ENCODE results near the gene GLOD5. TPM values are rescaled to one million over a fixed set of nuclear protein-coding genes. Genes with fewer than 3 reads are reported as not detected.

The GLOD5 gene
- total RNA-seq, 1 donor from 2014 or later, result not detected

DNA sequence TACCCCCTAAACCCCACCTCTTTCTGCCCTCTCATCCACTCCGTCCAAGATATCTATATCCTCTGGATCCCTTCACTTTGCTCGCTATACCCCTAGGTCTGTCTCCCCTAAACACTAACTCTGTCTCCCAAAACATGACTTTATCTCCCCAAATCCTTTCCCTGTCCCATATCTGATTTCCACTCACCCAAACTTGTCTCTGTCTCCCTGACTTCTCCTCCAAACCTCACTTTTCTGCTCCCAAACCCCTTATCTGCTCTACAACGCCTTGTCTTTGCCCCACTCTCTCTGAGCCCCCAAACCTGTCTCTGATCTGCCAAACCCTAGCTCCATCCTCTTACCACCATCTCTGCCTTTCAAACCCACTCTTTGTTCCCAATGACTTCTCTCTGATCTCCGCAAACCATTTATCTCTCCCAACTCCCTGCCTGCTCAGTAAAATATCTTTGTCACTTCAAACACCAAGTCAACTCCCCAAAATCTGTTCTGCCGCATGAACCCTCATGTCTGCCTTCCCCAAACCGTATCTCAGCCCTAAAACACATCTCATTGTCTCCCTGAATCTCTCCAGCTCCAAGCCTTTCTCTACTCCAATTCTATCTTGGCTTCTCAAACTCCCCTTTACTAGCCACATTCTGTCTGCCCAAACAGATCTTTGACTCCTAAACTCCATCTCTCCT lies 25.4 kb downstream of the GLOD5 start:
- H3K27me3 Mint-ChIP-seq (ENCODE audit: unreplicated experiment), result peaks cover 4% of the 10 kb centered on the region
- H3K4me1 Mint-ChIP-seq (ENCODE audit: unreplicated experiment), result no peaks in the 10 kb centered on the region
- H3K4me3 Mint-ChIP-seq (ENCODE audit: unreplicated experiment), result no peak overlapping the region
- no peak for DNase-seq (ENCODE audit: low spot score)
- no peak overlapping the region for H3K27ac Mint-ChIP-seq (ENCODE audit: unreplicated experiment)
- no peaks in the 10 kb centered on the region for H3K36me3 Mint-ChIP-seq (ENCODE audit: low read depth, unreplicated experiment)
- H3K9me3 Mint-ChIP-seq (ENCODE audit: unreplicated experiment), result no peaks in the 10 kb centered on the region
- TF ChIP-seq, protein P1, sequence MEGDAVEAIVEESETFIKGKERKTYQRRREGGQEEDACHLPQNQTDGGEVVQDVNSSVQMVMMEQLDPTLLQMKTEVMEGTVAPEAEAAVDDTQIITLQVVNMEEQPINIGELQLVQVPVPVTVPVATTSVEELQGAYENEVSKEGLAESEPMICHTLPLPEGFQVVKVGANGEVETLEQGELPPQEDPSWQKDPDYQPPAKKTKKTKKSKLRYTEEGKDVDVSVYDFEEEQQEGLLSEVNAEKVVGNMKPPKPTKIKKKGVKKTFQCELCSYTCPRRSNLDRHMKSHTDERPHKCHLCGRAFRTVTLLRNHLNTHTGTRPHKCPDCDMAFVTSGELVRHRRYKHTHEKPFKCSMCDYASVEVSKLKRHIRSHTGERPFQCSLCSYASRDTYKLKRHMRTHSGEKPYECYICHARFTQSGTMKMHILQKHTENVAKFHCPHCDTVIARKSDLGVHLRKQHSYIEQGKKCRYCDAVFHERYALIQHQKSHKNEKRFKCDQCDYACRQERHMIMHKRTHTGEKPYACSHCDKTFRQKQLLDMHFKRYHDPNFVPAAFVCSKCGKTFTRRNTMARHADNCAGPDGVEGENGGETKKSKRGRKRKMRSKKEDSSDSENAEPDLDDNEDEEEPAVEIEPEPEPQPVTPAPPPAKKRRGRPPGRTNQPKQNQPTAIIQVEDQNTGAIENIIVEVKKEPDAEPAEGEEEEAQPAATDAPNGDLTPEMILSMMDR (IDR thresholded peaks at IDR 0.05; ENCODE audit: unreplicated experiment), result no peak

DNA sequence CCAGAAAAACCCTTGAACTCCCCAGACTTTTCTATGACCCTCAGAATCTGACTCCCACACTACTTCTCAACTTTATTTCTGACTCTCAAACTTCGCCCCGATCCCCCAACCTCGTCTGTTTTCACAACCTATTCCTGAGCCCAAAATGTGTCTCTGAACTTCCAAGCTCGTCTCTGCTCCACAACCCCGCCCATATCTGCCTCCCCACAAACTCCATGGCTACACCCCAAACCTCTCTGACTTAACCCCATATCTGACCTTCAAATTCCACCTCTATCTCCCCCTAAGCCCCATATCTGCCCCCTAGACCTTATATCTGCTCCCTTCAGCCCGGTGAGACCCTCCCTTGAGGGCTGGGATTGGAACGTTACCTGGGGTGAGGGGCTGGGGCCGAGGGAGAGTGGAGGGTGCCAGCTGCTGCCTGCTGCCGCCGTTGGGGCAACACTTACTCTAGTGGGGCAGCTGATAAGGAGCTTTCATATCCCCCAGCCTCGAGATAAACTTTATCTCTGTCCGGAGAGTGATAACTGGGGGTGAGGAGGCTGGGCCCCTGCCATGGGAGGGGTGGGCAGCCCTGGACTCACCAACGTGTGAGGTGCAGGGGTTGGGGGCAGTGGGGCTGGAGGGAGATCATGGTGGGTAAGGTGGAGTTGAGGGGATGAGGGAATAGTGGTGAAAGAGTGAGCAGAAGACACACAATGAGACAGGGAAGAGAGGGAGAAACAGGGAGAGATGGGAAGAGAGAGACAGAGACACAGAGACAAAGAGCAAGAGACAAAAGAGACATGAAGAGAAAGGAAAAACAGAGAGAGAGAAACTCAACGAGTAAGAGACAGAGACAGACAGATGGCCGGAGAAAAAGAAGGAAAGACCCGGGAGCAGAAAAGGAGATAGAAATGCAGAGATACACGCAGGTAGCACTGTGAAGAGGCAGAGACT lies 26.2 kb downstream of the GLOD5 start:
- TF ChIP-seq, protein P1 (IDR thresholded peaks at IDR 0.05; ENCODE audit: unreplicated experiment), result no peak
- no peaks in the 10 kb centered on the region for H3K36me3 Mint-ChIP-seq (ENCODE audit: low read depth, unreplicated experiment)
- H3K9me3 Mint-ChIP-seq (ENCODE audit: unreplicated experiment), result no peaks in the 10 kb centered on the region
- peak overlapping the region; percentile 55 for H3K27ac Mint-ChIP-seq (ENCODE audit: unreplicated experiment)
- DNase-seq (ENCODE audit: low spot score), result no peak
- no peak overlapping the region for H3K4me3 Mint-ChIP-seq (ENCODE audit: unreplicated experiment)
- H3K27me3 Mint-ChIP-seq (ENCODE audit: unreplicated experiment), result peaks cover 4% of the 10 kb centered on the region
- no peaks in the 10 kb centered on the region for H3K4me1 Mint-ChIP-seq (ENCODE audit: unreplicated experiment)

DNA sequence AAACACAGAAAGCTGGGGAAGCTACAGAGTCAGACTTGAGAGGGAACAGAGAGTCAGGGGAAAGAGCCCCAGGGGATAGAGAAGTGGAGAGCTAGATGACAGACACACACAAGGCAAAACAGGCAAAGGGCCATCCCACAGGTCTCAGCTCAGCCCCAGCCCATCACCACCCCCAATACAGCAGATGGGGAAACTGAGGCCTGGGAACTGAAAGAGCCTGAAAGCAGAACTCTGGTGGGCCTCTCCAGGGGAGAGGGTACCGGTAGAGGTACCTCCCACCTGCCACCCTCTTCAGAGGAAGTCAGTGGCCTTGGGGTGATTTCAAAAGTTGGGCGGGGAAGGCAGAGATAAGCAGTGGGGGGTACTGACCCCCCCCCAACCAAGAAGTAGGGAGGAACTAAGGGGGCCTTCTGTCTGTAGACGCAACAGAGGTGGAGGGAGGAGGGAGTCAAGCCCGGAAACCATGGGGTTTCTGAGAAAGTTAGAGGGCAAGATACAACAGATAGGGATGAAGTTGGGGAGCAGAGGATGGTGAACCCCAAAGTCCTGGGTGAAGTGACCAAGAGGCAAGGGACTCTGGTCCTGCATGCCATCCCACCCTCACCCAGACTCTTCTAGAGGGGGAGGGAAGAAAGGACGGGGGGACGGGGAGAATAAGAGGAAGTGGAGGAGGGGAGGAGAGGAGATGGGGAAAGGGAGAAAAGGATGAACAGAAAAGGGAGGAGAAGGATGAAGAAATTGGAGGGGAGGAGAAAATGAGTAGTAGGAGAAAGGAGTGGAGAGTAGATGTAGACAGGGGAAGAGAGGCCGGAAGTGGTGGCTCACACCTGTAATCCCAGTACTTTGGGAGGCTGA lies 28.0 kb downstream of the GLOD5 start:
- no peak overlapping the region for H3K4me3 Mint-ChIP-seq (ENCODE audit: unreplicated experiment)
- no peak overlapping the region for H3K27ac Mint-ChIP-seq (ENCODE audit: unreplicated experiment)
- no peaks in the 10 kb centered on the region for H3K9me3 Mint-ChIP-seq (ENCODE audit: unreplicated experiment)

DNA sequence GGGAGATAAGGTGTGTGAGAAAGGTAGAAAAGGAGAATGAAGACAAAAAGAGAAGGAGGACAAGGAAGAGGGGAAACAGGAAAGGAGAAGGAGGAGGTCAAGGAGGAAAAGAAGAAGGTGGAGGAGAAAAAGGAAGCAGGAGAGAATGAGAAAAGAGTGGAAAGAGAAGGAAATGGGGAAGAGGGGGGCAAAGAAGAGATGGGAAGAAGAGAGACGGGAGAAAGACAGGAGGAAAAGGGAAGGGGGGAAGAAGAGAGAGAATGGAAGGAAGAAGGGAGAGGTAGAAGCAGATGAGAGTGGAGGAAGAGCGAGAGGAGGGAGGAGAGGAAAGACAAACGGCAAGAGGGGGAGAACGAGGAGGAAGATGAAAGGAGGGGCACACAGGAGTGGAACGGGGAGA lies 28.9 kb downstream of the GLOD5 start:
- H3K4me1 Mint-ChIP-seq (ENCODE audit: unreplicated experiment), result peaks cover 6% of the 10 kb centered on the region
- TF ChIP-seq, protein P1 (IDR thresholded peaks at IDR 0.05; ENCODE audit: unreplicated experiment), result no peak
- no peaks in the 10 kb centered on the region for H3K36me3 Mint-ChIP-seq (ENCODE audit: low read depth, unreplicated experiment)
- H3K4me3 Mint-ChIP-seq (ENCODE audit: unreplicated experiment), result no peak overlapping the region
- H3K9me3 Mint-ChIP-seq (ENCODE audit: unreplicated experiment), result no peaks in the 10 kb centered on the region
- peaks cover 2% of the 10 kb centered on the region for H3K27me3 Mint-ChIP-seq (ENCODE audit: unreplicated experiment)
- no peak overlapping the region for H3K27ac Mint-ChIP-seq (ENCODE audit: unreplicated experiment)
- DNase-seq (ENCODE audit: low spot score), result no peak

More for the DNA sequence above, 28.0 kb downstream of the GLOD5 start:
- Mint-ChIP-seq H3K36me3 (ENCODE audit: low read depth, unreplicated experiment) (no peaks in the 10 kb centered on the region), H3K4me1 (ENCODE audit: unreplicated experiment) (peaks cover 2% of the 10 kb centered on the region), H3K27me3 (ENCODE audit: unreplicated experiment) (peaks cover 2% of the 10 kb centered on the region)
- TF ChIP-seq, protein P1 (IDR thresholded peaks at IDR 0.05; ENCODE audit: unreplicated experiment), result no peak
- no peak for DNase-seq (ENCODE audit: low spot score)

Data from endothelial cell (in vitro differentiated cells).